ENCODE results near the gene MPST. TPM values are rescaled to one million over a fixed set of nuclear protein-coding genes. Genes with fewer than 3 reads are reported as not detected.

The MPST gene
- total and polyA plus RNA-seq, 7 experiments from 2014 or later, result 0.51 to 22.3 (median 1.1) TPM

DNA sequence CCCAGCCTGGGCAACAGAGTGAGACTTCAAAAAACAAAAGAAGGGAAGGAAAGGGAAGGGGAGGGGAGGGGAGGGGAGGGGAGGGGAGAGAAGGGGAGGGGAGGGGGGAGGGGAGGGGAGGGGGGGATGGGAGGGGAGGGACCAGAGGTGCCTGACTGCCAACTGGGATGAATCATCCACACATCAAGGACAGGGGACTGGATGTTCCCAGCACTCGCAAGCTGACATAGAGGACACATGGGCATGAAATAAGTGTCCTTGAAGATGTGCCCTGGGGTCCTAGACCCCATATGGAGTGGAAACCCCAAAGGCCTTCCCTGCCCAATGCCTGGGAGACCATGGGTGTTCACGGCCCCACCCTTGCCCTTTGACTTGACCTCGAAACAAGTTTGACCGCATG lies 20.1 kb upstream of the MPST start:
- Histone ChIP-seq H3K4me3 (ENCODE audit: low read length) (no peak overlapping the region), H3K4me1 (ENCODE audit: control insufficient read depth in 2 of 2, insufficient read depth in 2 of 2, low read length in 2 of 2) (no peaks in the 10 kb centered on the region), H3K9me3 (ENCODE audit: control insufficient read depth in 2 of 3, low read length in 3 of 3) (no peaks in the 10 kb centered on the region), H3K27me3 (ENCODE audit: control insufficient read depth in 2 of 2, insufficient read depth in 2 of 2, low read length in 2 of 2) (no peaks in the 10 kb centered on the region), H3K27ac (ENCODE audit: low read depth, low read length) (no peak overlapping the region), H3K36me3 (ENCODE audit: control insufficient read depth in 2 of 3, insufficient read depth in 3 of 3, low read length in 3 of 3) (no peaks in the 10 kb centered on the region)
- H3K36me3 Mint-ChIP-seq, result no peaks in the 10 kb centered on the region
- POLR2A ChIA-PET, result no interaction called here
- H3K9me3 Mint-ChIP-seq, result no peaks in the 10 kb centered on the region
- intact Hi-C loops (cut with micrococcal nuclease), result no loop called here
- H3K27ac Mint-ChIP-seq, result no peak overlapping the region
- ATAC-seq (no peak), DNase-seq (no peak)
- peaks cover 0 to 4% (median 0%) of the 10 kb centered on the region in 7 donors for H3K4me1 Mint-ChIP-seq
- no peak overlapping the region for H3K4me3 Mint-ChIP-seq
- CTCF ChIA-PET, result no interaction called here
- H3K27me3 Mint-ChIP-seq, result peaks cover 8 to 25% (median 10%) of the 10 kb centered on the region in 5 donors

GRCh38 chr22:37000676-37001534 lies 18.6 kb upstream of the MPST start:
- H3K27me3 Mint-ChIP-seq, result peaks cover 5 to 29% (median 12%) of the 10 kb centered on the region in 5 donors
- Histone ChIP-seq H3K4me3 (ENCODE audit: low read length) (no peak overlapping the region), H3K27me3 (ENCODE audit: control insufficient read depth in 2 of 2, insufficient read depth in 2 of 2, low read length in 2 of 2) (no peaks in the 10 kb centered on the region), H3K27ac (ENCODE audit: low read depth, low read length) (no peak overlapping the region), H3K4me1 (ENCODE audit: control insufficient read depth in 2 of 2, insufficient read depth in 2 of 2, low read length in 2 of 2) (no peaks in the 10 kb centered on the region), H3K36me3 (ENCODE audit: control insufficient read depth in 2 of 3, insufficient read depth in 3 of 3, low read length in 3 of 3) (no peaks in the 10 kb centered on the region), H3K9me3 (ENCODE audit: control insufficient read depth in 2 of 3, low read length in 3 of 3) (no peaks in the 10 kb centered on the region)
- no peaks in the 10 kb centered on the region for H3K36me3 Mint-ChIP-seq
- peaks cover 0 to 4% (median 0%) of the 10 kb centered on the region in 11 donors for H3K9me3 Mint-ChIP-seq
- ChIA-PET POLR2A (no interaction called here), CTCF (no interaction called here)
- H3K4me1 Mint-ChIP-seq, result peaks cover 0 to 4% (median 0%) of the 10 kb centered on the region in 7 donors
- no peak overlapping the region for H3K4me3 Mint-ChIP-seq
- H3K27ac Mint-ChIP-seq, result no peak overlapping the region
- DNase-seq (no peak), ATAC-seq (no peak)
- intact Hi-C loops (cut with micrococcal nuclease), result no loop called here

GRCh38 chr22:37001826-37002225 lies 17.7 kb upstream of the MPST start:
- ATAC-seq (no peak), DNase-seq (no peak)
- H3K4me3 ChIP-seq (ENCODE audit: low read length), result no peak overlapping the region
- POLR2A ChIA-PET, result no interaction called here
- H3K4me1 ChIP-seq (ENCODE audit: control insufficient read depth in 2 of 2, insufficient read depth in 2 of 2, low read length in 2 of 2), result no peaks in the 10 kb centered on the region
- Mint-ChIP-seq H3K4me1 (peaks cover 0 to 2% (median 0%) of the 10 kb centered on the region in 7 donors), H3K36me3 (peaks cover 0 to 2% (median 0%) of the 10 kb centered on the region in 5 donors), H3K9me3 (peaks cover 0 to 4% (median 0%) of the 10 kb centered on the region in 11 donors), H3K4me3 (no peak overlapping the region), H3K27ac (no peak overlapping the region), H3K27me3 (peaks cover 5 to 32% (median 18%) of the 10 kb centered on the region in 5 donors)
- H3K9me3 ChIP-seq (ENCODE audit: control insufficient read depth in 2 of 3, low read length in 3 of 3), result no peaks in the 10 kb centered on the region
- H3K27ac ChIP-seq (ENCODE audit: low read depth, low read length), result no peak overlapping the region
- H3K27me3 ChIP-seq (ENCODE audit: control insufficient read depth in 2 of 2, insufficient read depth in 2 of 2, low read length in 2 of 2), result no peaks in the 10 kb centered on the region
- intact Hi-C loops (cut with micrococcal nuclease), result no loop called here
- no peaks in the 10 kb centered on the region for H3K36me3 ChIP-seq (ENCODE audit: control insufficient read depth in 2 of 3, insufficient read depth in 3 of 3, low read length in 3 of 3)
- CTCF ChIA-PET, result no interaction called here

GRCh38 chr22:37002633-37003032 lies 16.9 kb upstream of the MPST start:
- intact Hi-C loops (cut with micrococcal nuclease), result no loop called here
- ATAC-seq (no peak), DNase-seq (no peak)
- ChIA-PET POLR2A (no interaction called here), CTCF (no interaction called here)
- no peak overlapping the region for H3K4me3 Mint-ChIP-seq
- Histone ChIP-seq H3K4me1 (ENCODE audit: control insufficient read depth in 2 of 2, insufficient read depth in 2 of 2, low read length in 2 of 2) (no peaks in the 10 kb centered on the region), H3K4me3 (ENCODE audit: low read length) (no peak overlapping the region), H3K9me3 (ENCODE audit: control insufficient read depth in 2 of 3, low read length in 3 of 3) (no peaks in the 10 kb centered on the region), H3K36me3 (ENCODE audit: control insufficient read depth in 2 of 3, insufficient read depth in 3 of 3, low read length in 3 of 3) (no peaks in the 10 kb centered on the region), H3K27ac (ENCODE audit: low read depth, low read length) (no peak overlapping the region), H3K27me3 (ENCODE audit: control insufficient read depth in 2 of 2, insufficient read depth in 2 of 2, low read length in 2 of 2) (no peaks in the 10 kb centered on the region)
- H3K4me1 Mint-ChIP-seq, result peaks cover 0 to 2% (median 0%) of the 10 kb centered on the region in 7 donors
- H3K27me3 Mint-ChIP-seq, result peaks cover 5 to 33% (median 18%) of the 10 kb centered on the region in 5 donors
- peaks cover 0 to 3% (median 0%) of the 10 kb centered on the region in 5 donors for H3K36me3 Mint-ChIP-seq
- peaks cover 0 to 4% (median 0%) of the 10 kb centered on the region in 11 donors for H3K9me3 Mint-ChIP-seq
- H3K27ac Mint-ChIP-seq, result no peak overlapping the region

GRCh38 chr22:37007651-37008050 lies 11.9 kb upstream of the MPST start:
- Histone ChIP-seq H3K27ac (ENCODE audit: low read depth, low read length) (no peak overlapping the region), H3K4me1 (ENCODE audit: control insufficient read depth in 2 of 2, insufficient read depth in 2 of 2, low read length in 2 of 2) (no peaks in the 10 kb centered on the region), H3K36me3 (ENCODE audit: control insufficient read depth in 2 of 3, insufficient read depth in 3 of 3, low read length in 3 of 3) (no peaks in the 10 kb centered on the region), H3K27me3 (ENCODE audit: control insufficient read depth in 2 of 2, insufficient read depth in 2 of 2, low read length in 2 of 2) (no peaks in the 10 kb centered on the region), H3K9me3 (ENCODE audit: control insufficient read depth in 2 of 3, low read length in 3 of 3) (no peaks in the 10 kb centered on the region), H3K4me3 (ENCODE audit: low read length) (no peak overlapping the region)
- peaks cover 0 to 3% (median 0%) of the 10 kb centered on the region in 5 donors for H3K36me3 Mint-ChIP-seq
- CTCF ChIA-PET, result interaction anchor here (0.7 kb wide), 1 partner anchor 17 kb away, joined by 3 read pairs; no protein-coding TSS in a partner anchor
- peaks cover 0 to 4% (median 0%) of the 10 kb centered on the region in 11 donors for H3K9me3 Mint-ChIP-seq
- H3K27ac Mint-ChIP-seq, result no peak overlapping the region
- peaks cover 0 to 9% (median 0%) of the 10 kb centered on the region in 7 donors for H3K4me1 Mint-ChIP-seq
- H3K4me3 Mint-ChIP-seq, result no peak overlapping the region
- no peak for ATAC-seq
- no peak for DNase-seq
- intact Hi-C loops (cut with micrococcal nuclease), result no loop called here
- H3K27me3 Mint-ChIP-seq, result peaks cover 5 to 51% (median 19%) of the 10 kb centered on the region in 5 donors
- POLR2A ChIA-PET, result no interaction called here

GRCh38 chr22:37008365-37008764 lies 11.2 kb upstream of the MPST start:
- H3K4me3 Mint-ChIP-seq, result no peak overlapping the region
- no peak overlapping the region for H3K4me3 ChIP-seq (ENCODE audit: low read length)
- H3K9me3 Mint-ChIP-seq, result peaks cover 0 to 4% (median 0%) of the 10 kb centered on the region in 11 donors
- intact Hi-C loops (cut with micrococcal nuclease), result no loop called here
- no peak overlapping the region for H3K27ac Mint-ChIP-seq
- H3K27me3 Mint-ChIP-seq, result peaks cover 1 to 50% (median 19%) of the 10 kb centered on the region in 5 donors
- ATAC-seq (no peak), DNase-seq (no peak)
- H3K36me3 ChIP-seq (ENCODE audit: control insufficient read depth in 2 of 3, insufficient read depth in 3 of 3, low read length in 3 of 3), result no peaks in the 10 kb centered on the region
- ChIA-PET POLR2A (no interaction called here), CTCF (interaction anchor here (0.5 to 1.6 kb wide), 3 partner anchors 13 to 235 kb away, joined by 3 to 5 read pairs (median 4); no protein-coding TSS in a partner anchor)
- H3K27me3 ChIP-seq (ENCODE audit: control insufficient read depth in 2 of 2, insufficient read depth in 2 of 2, low read length in 2 of 2), result no peaks in the 10 kb centered on the region
- H3K27ac ChIP-seq (ENCODE audit: low read depth, low read length), result no peak overlapping the region
- H3K9me3 ChIP-seq (ENCODE audit: control insufficient read depth in 2 of 3, low read length in 3 of 3), result no peaks in the 10 kb centered on the region
- peaks cover 0 to 9% (median 0%) of the 10 kb centered on the region in 7 donors for H3K4me1 Mint-ChIP-seq
- no peaks in the 10 kb centered on the region for H3K4me1 ChIP-seq (ENCODE audit: control insufficient read depth in 2 of 2, insufficient read depth in 2 of 2, low read length in 2 of 2)
- H3K36me3 Mint-ChIP-seq, result peaks cover 0 to 3% (median 0%) of the 10 kb centered on the region in 5 donors

All from naive thymus-derived CD4-positive, alpha-beta T cell (primary cell).